GM19328 (cell line): ENCODE data around the gene PARPBP.
"Not testable (repeated sequence)": the region's sequence is repeated elsewhere in the genome, so short reads cannot be mapped to it uniquely, and the experiment has no call there.

Experiments used
- ATAC-seq: cut with Tn5 transposase; IDR thresholded peaks from one replicate; pipeline ENCODE4 v1.9.1; 2021; ENCODE audit warnings: mild to moderate bottlenecking, moderate library complexity; ENCODE audit not compliant: unreplicated experiment

Gene PARPBP

DNA sequence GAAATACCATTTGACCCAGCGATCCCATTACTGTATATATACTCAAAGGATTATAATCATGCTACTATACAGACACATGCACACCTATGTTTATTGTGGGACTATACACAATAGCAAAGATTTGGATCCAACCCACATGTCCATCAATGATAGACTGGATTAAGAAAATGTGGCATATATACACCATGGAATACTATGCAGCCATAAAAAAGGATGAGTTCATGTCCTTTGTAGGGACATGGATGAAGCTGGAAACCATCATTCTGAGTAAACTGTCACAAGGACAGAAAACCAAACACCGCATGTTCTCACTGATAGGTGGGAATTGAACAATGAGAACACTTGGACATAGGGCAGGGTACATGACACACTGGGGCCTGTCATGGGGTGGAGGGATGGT lies 120.9 kb downstream of the PARPBP start:
- not testable (repeated sequence) for ATAC-seq
